ENCODE data around the gene NHS.
A peak's percentile ranks its signal among the peaks of the same experiment; 100 is the strongest.

Gene NHS
- long read RNA-seq, donor 1, partial matches to known transcripts: 7 of 7 reads
- long read RNA-seq, donor 1, other reads (novel, unspliced or antisense): 0 of 7 reads
- long read RNA-seq, donor 2: 0 reads
- long read RNA-seq, donor 3, partial matches to known transcripts: 5 of 5 reads
- long read RNA-seq, donor 3, other reads (novel, unspliced or antisense): 0 of 5 reads
- long read RNA-seq, donor 4, partial matches to known transcripts: 7 of 7 reads
- long read RNA-seq, donor 4, other reads (novel, unspliced or antisense): 0 of 7 reads
- long read RNA-seq, donor 5, partial matches to known transcripts: 6 of 6 reads
- long read RNA-seq, donor 5, other reads (novel, unspliced or antisense): 0 of 6 reads
- long read RNA-seq, donor 6, partial matches to known transcripts: 6 of 6 reads
- long read RNA-seq, donor 6, other reads (novel, unspliced or antisense): 0 of 6 reads
- long read RNA-seq, donor 7, partial matches to known transcripts: 32 of 32 reads
- long read RNA-seq, donor 7, other reads (novel, unspliced or antisense): 0 of 32 reads
- long read RNA-seq, donor 8, partial matches to known transcripts: 5 of 7 reads
- long read RNA-seq, donor 8, other reads (novel, unspliced or antisense): 0 of 7 reads

- DNase-seq: peak; percentile 66
These were observed at the start of gene NHS for GRCh38 chrX:17374619-17375366. Gene NHS (plus strand): TSS chrX:17375200. CDS start chrX:17375758, 558 bp downstream.

GRCh38 chrX:17328837-17329236, 46.2 kb upstream of the NHS start:
- no peak for DNase-seq

- no peak for DNase-seq
These were observed 38.6 kb upstream of the NHS start for GRCh38 chrX:17336377-17336776.

GRCh38 chrX:17355976-17356375, 19.0 kb upstream of the NHS start:
- DNase-seq: no peak

GRCh38 chrX:17359500-17359899, 15.5 kb upstream of the NHS start:
- no peak for DNase-seq

- no peak for DNase-seq
These were observed 13.4 kb upstream of the NHS start for GRCh38 chrX:17361620-17362019.

- DNase-seq: no peak
These were observed 7.0 kb upstream of the NHS start for GRCh38 chrX:17368002-17368401.

GRCh38 chrX:17369309-17369708, 5.7 kb upstream of the NHS start:
- peak; percentile 8 for DNase-seq

GRCh38 chrX:17370191-17370590, 4.8 kb upstream of the NHS start:
- no peak for DNase-seq

GRCh38 chrX:17372052-17372451, 2.9 kb upstream of the NHS start:
- DNase-seq: no peak

- DNase-seq: no peak
These were observed 1.7 kb upstream of the NHS start for GRCh38 chrX:17373337-17373736.

- DNase-seq: no peak
These were observed 302 bp downstream of the NHS start for GRCh38 chrX:17375367-17375636.

GRCh38 chrX:17375637-17376430, 834 bp downstream of the NHS start:
- DNase-seq: peak; percentile 62

GRCh38 chrX:17376431-17377077, 1.6 kb downstream of the NHS start:
- peak; percentile 47 for DNase-seq

GRCh38 chrX:17377091-17377717, 2.2 kb downstream of the NHS start:
- peak; percentile 48 for DNase-seq

- DNase-seq: no peak
These were observed 2.8 kb downstream of the NHS start for GRCh38 chrX:17377795-17378194.

- DNase-seq: no peak
These were observed 5.2 kb downstream of the NHS start for GRCh38 chrX:17380221-17380620.

GRCh38 chrX:17390419-17390850, 15.4 kb downstream of the NHS start:
- no peak for DNase-seq

GRCh38 chrX:17395154-17395553, 20.2 kb downstream of the NHS start:
- DNase-seq: no peak

- no peak for DNase-seq
These were observed 22.1 kb downstream of the NHS start for GRCh38 chrX:17397074-17397473.

- no peak for DNase-seq
These were observed 28.2 kb downstream of the NHS start for GRCh38 chrX:17403189-17403691.

All from right kidney (tissue), 9 donors.